ENCODE data around the gene MSI2.

DNA sequence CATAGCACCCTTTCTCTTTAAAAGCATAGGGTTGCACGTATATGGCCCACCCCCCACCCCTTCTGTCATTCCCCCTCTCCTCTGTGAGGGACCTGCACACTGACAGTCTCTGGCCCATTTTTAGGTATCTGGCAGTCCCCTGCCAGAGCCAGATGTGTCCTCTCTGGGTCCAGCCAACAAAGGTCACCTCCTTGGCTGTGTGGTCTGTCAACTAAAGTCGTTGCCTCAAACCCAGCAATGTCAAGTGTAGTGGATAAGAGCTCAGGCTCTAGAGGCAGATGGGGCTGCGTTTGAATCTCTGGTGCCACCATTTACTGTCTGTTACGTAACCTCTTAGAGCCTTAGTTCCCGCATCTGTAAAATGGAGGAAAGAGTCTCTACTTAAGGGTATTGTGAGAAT lies 211.5 kb downstream of the MSI2 start:
- TF ChIP-seq EZH2 (IDR thresholded peaks at IDR 0.05) (no peak), POLR2AphosphoS5 (IDR thresholded peaks at IDR 0.05; ENCODE audit: borderline replicate concordance, low read depth, low read length) (no peak)

All from SK-N-MC (cell line).